GM19395 (cell line): ENCODE measurements around the gene MGAT1.
A peak's percentile ranks its signal among the peaks of the same experiment; 100 is the strongest.
"Not testable (repeated sequence)": the region's sequence is repeated elsewhere in the genome, so short reads cannot be mapped to it uniquely, and the experiment has no call there.

Experiments used
- ATAC-seq: cut with Tn5 transposase; IDR thresholded peaks from one replicate; pipeline ENCODE4 v1.9.1; 2021; ENCODE audit warnings: mild to moderate bottlenecking, moderate library complexity; ENCODE audit not compliant: unreplicated experiment

The MGAT1 gene

DNA sequence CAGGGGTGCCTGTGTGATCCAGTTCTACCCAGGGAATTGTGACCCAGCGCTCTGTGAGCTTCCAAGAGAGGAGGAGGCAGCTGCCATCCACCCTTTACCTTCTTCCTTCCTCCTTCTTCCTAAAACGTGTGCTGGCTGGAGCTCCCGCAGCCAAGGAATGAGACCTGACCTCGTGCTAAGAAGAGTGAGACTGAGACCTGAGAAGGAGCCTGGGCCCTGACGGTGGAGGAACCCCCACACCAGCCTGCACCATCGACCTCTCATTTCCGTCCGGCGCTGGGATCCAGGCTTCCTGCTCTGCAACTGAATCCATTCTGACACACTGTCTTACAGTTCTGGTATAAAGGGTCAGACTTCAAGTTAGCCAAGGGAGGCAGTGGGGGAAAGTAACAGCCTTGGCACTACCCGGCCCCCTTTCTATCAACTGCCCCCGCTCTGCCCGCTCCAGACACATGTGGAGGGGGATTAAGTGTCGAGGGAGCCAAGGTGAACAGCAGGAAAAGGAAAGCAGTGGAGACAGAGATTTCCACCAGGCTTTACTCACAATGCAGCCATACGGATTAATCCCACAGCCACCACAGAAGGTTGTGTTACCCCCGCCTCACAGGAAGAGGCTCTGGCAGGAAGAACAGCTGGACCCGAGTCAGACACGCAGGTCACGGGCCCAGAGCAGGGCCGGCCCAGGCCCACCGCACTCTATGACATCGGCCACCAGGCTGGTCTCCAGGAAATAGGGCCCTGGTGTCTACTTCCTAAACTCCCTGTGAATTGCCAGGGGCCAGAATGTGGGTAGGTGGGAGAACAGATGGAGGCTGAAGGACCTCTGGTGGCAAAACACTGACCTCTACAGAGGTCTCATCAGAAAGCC lies 15.8 kb downstream of the MGAT1 start:
- ATAC-seq: no peak

DNA sequence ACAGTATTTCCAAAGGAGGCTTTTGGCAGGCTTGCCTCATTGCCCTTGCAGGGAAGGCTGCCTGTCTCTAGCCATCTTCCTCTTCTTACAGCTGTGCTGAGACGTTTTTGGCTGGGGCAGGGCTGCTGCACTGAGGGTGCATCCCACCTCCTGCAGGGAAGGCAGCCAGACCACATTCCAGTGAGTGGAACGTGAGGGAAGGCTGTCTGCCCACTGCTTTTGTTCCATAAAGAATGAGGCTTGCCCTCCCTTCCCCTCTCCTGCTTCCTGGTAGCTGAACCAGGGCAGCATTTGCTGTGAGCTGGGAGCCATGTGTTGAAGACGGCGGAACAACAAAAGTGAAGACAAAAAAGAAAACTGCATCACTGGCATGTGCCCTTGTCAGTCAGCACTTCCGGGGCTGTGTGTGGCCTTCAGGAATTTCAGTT lies 16.8 kb downstream of the MGAT1 start:
- ATAC-seq: no peak

DNA sequence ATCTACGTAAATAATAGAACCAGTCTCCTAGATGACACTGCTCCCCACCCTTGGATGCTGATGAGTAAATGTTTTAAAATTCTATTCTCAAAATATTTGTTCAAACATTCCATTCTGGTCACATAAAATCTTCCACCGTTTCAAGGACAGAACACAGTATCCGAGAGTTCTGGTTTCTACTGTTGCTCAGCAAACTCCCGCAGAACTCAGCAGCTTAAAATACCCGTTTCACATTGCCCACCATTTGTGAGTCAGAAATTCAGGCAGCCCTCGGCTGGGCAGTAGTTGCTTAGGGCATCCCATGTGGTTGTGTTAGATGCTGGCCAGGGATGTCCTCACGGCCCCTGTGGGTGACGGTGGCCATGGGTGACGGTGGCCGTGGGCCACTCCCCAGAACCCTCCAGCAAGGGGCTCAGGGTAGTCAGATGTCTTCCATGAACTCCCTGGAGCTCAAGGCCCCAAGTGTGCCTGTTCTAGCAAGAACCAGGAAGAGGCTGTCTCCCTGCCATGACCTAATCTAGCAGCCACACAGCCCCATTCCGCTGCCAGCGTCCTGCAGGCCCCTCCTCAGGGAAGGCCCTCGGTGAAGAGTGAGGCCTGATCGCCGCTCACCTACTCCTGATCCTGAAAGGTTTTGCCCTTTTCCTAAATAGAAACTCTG lies 17.4 kb downstream of the MGAT1 start:
- no peak for ATAC-seq

DNA sequence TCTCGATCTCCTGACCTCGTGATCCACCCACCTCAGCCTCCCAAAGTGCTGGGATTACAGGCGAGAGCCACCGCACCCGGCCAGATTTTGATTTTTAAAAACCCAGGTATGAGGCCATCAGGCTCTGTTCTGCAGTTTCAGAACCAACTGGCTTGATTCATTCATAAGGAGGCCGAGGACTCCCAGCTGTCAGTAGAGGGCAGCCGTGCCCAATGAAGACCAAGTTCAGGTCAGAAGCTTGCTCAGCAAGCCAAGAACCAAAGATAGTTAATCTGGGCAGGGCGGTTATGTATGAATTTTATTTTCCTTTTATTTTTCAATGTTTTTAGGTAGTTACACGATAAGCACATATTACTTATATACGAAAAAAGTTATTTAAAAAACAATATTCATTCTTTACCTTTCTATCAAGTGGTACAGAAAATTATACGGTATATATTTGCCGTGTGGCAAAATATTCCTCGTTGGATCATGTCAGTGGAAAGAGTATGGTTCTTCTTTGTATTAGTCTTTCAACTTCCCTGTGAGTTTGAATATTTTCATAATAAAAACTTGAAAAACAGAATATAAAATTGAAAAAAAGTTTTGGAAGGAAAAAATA lies 18.0 kb downstream of the MGAT1 start:
- ATAC-seq: peak; percentile 72

DNA sequence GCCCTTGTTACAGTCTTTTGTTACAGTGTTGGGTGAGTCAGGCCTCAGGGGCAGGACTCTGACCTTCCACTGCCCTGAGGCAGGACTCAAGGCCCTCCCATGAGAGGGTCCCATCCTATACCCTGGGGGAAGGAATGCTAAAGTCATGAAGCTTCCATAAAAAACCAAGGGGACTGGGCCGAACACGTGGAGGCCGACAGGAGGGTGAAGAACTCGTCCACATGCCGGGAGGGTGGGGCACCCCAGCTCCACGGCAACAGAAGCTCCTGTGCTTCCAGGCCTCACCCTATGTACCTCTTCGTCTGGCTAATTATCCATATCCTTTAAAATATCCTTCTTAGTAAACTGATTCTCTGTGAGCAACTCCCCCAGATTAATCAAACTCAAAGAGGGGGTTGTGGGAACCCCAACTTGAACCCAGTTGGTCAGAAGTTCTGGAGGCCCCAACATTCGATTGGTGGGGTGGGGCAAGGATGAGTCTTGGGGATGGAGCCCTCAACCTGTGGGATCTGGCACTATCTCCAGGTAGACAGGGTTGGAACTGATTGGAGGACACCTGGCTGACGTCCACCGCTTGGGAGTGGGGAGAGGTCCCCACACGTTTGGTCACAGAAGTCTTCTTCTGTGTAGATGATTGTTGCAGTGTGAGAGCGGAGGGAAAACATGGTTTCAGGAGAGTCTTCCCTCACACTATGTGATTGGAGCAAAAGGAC lies 19.1 kb downstream of the MGAT1 start:
- no peak for ATAC-seq

DNA sequence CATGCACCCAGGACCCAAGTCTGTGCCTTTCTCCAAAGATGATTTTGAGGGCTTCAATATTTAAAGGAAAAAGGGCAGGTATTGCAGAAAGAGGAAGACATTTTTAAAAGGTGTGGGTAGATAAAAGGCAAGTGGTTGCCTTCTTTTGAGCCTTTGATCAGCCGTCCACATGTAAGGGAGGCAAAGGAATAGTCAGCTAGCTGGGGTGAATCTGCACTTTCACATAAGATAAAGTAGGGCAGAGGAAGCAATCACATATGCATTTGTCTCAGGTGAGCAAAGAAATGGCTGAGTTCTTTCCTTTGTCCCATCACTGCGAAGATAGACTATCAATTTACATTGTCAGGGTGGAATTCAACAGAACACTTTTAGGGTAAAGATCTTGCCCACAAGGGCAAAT lies 19.9 kb downstream of the MGAT1 start:
- ATAC-seq: no peak

DNA sequence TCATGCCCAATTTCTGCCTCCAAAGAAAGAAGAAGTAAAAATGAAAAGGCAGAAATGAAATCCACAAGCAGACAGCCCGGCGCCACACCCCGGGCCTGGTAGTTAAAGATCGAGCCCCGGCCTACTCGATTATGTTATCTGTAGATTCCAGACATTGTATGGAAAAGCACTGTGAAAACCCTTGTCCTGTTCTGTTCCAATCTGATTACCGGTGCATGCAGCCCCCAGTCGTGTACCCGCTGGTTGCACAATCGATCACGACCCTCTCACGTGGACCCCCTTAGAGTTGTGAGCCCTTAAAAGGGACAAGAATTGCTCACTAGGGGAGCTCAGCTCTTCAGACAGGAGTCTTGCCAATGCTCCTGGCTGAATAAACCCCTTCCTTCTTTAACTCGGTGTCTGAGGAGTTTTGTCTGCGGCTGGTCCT lies 20.7 kb downstream of the MGAT1 start:
- not testable (repeated sequence) for ATAC-seq

DNA sequence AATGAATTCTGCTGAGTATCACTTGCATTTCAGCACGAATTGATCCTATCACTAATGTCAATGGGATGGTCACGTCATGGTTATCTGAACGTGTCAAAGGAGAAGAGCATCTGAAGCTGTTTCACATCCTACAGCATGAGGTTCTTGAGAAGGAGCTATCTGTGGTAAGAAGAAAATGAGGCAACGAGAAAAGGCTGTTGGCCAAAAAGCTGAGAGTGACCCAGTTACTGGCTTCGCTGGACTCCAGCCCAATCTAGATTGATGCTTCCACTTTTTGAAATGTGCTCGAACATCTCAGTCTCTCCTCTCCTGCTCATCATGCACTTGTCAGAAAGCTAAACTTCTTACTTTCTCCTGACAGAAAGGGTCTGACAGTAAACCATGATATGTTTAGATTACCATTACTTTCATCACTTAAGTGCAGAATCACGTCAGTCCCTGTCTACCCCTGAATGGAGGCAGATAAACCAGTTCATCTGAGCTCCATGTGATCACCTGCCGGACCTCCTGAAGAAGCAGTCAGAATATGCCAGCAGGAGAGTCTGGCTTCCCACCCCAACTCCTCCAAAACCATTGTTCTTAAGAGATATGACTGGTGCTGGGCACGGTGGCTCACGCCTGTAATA lies 22.5 kb downstream of the MGAT1 start:
- ATAC-seq: no peak

DNA sequence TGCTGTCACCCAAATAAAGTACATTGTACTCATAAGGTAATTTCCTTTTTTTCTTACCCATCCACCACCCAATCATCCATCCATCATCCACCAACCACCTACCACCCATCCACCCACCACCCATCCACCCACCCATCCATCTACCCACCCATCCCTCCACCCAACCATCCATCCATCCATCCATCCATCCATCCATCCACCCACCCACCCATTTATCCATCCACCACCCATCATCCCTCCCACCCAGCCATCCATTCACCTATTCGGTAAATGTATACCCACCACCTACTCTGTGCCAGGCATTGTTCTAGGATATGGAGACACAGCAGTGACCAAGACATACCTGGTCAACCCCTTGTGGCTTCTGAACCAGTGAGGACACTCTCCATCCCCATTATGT lies 25.1 kb downstream of the MGAT1 start:
- no peak for ATAC-seq

DNA sequence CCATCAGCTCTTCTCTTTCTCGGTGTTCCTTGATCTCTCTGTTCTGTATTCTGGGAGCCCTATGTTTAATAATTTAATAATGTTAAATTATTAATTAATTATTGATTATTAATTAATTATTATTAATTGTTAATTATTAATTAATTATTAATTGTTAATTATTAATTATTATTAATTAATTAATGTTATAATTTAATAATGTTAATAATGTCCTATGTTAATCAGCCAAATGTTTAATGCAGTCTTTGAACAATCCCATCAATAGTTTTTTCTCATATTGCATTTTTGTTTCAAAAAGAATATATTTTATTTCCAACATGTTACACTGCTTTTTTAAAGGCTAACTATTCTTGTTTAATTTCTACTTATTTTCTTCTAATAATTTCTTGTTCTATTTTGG lies 26.2 kb downstream of the MGAT1 start:
- no peak for ATAC-seq

DNA sequence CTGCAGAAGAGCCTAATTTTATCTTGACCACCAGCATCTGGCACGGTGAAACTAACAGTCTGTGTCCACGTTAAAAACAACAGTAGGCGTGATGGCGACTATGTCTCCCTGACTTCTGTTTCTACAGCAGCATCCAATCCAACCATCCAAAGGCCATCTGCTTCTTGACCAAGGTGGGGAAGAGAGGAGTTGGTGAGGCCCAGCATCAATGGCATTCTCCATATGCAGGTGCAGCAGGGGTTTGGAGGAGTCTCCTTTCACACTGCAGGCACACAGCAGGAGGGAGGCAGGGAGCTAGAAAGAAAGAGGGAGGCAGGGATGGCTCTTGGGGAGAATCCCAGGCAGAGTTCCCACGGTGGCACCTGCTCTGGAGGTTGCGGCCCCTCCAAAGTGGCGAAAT lies 27.0 kb downstream of the MGAT1 start:
- no peak for ATAC-seq

DNA sequence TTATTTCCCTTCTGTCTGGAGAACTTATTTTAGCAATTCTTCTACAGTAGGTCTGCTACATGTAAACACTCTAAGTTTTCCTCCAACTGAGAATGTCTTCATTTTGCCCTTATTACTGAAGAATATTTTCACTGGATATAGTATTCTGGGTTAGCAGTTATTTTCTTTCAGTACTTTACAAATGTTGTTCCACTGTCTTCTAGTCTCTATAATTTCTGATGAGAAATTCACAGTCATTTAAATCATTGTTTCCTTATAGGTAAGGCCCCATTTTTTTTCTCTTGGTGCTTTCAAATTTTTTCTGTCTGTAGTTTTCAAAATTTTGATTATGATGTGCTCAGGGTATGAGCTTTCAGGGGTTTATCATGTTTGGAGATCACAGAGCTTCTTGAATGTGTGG lies 30.8 kb downstream of the MGAT1 start:
- no peak for ATAC-seq

DNA sequence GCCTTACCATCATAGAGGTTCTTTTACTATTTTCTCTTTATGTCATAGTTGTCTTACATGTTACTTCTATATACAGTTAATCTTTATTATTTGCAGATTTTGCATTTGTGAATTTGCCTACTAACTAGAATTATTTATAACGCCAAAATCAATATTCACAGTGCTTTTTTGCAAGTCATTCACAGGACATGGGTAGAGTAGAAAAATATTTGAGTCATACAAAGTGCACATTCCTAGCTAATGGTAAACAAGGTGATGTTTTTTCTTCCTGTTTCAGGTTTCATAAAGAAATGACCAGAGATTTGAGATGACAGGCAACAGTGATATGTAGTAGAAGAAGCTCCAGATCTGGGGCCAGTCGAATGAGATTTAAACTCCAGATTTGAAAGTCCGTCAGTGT lies 32.8 kb downstream of the MGAT1 start:
- ATAC-seq: no peak

DNA sequence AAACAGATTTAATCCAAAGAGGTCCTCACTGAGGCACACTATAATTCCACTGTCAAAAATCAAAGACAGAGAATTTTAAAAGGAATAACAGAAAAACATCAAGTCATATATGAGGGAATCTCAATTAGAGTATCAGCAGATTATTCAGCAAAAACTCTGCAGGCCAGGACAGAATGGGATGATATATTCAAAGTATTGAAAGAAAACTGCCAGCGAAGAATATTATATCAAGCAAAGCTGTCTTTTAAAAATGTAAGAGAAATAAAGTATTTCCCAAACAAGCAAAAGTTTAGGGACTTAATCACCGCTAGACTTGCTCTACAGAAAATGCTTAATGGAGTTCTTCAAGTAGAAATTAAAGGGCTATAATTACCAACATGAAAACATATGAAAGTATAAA lies 47.0 kb downstream of the MGAT1 start:
- ATAC-seq: no peak

DNA sequence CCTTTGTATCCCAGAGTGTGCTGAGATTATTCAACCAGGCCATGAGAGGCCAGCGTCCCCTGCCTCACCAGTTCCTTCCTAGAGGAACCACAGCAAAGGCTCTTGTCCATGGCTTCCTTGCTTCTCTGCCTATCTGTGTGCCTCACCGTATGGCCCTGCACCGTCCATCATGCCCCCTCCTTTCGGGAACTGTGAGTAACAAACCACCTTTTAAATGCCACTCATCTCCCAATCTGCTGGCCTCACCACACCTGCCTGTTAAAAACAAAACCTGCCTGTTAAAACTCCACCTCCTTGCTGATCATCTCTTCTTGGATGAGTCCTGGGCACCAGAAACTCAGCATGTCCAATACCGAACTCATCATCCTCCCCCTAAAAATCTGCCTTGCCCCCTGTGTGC lies 58.4 kb downstream of the MGAT1 start:
- no peak for ATAC-seq

DNA sequence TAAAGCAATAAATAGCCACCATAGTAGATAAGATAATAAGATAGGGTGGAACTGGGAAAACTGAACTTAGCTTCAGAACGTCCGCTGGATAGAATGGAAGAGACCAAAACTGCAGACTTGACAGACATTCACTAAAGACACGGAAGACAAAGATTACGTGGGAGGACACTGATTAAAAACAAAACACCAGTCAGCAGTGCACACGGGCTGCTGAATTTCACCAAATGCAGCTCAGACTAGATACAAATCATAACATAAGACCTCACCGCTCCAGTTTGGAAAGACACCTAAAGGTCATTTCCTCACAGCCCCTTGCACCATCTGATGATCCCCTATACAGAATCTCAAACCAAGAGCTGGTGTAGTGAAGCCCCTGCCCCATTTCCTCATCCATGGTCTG lies 59.9 kb downstream of the MGAT1 start:
- ATAC-seq: no peak

DNA sequence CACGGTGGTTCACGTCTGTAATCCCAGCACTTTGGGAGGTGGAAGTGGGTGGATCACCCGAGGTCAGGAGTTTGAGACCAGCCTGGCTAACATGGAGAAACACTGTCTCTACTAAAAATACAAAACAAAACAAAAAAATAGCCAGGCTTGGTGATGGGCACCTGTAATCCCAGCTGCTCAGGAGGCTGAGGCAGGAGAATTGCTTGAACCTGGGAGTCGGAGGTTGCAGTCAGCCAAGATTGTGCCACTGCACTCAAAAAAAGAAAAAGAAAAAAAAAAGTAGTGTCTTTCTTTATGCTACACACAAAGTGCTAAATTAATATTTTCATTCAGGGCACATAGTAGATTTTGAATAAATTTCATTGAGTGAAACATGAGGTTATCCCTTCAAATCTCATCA lies 61.7 kb downstream of the MGAT1 start:
- not testable (repeated sequence) for ATAC-seq

DNA sequence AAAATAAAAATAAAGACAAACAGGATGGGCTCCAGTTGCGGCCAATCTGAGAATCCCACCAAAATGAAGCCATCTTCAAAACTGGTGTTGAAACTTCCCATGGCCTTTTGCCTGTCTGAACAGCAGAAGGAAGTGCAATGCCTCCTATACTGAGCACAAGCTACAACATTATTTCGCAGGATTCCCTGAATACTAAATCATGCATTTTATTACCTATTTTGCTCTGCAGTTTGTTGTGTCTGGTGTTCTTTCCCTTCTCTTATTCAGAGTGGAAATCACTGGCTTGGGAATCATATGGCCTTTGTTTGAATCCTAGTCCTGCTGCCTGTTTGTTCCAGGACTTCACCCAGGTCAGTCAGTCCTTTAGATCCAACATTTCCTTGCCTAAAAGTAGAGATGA lies 62.6 kb downstream of the MGAT1 start, which contains the start of gene OR2Y1:
OR2Y1 (minus strand) TSS at position 101 of the 400 bp plus-strand sequence; CDS start at position 101, 0 bp downstream.
- no peak for ATAC-seq

DNA sequence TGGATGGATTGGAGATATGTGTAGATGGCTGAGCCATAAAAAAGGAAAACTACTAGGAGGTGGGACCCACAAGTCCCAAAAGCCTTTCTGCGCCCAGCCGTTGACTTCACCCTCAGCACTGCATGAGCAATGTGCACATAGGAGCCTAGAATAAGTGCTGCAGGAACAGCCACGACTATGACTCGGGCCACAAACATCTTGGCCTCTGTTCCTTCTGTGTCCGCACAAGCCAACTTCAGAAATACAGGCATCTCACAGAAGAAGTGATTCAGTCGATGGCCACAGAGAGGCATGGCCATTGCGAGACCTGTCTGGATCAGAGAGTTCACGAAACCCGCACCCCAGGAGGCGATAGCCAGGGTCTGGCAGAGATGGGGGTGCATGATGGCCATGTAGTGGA lies 63.3 kb downstream of the MGAT1 start:
- no peak for ATAC-seq

DNA sequence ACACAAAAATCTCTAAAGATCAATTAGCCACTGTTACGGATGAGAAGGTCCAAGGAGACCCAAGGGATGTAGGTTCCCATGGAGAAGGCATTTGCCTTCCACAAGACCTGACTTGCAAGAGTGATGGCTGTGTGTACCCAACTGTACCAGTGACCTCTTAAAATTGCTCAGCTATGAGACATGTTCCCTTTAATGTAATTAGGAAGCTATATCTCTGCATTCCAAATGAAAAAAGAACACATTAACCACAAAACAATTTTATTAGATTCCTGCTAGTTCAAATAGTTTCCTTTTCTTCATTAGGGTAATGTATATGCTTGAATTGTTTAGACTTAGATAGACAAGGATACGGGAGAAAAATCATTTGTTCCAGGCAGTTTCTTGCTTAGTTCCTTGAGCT lies 66.1 kb downstream of the MGAT1 start:
- ATAC-seq: no peak
